H1 (cell line): ENCODE measurements around the gene TSPAN3. TPM values are rescaled to one million over a fixed set of nuclear protein-coding genes. Genes with fewer than 3 reads are reported as not detected.

Experiments used
- CTCF ChIA-PET: fragments of 300-600 bp; sonication (Branson Sonifier 250); formaldehyde crosslinking; loops from one replicate; lab custom pipeline; 2021; ENCODE audit not compliant: partially characterized antibody; lab: Charles Lee
- POLR2A ChIA-PET: fragments of 300-600 bp; sonication (Branson Sonifier 250); formaldehyde crosslinking; loops from one replicate; lab custom pipeline; 2021; ENCODE audit warnings: inconsistent platforms; ENCODE audit not compliant: partially characterized antibody; lab: Charles Lee
- DNase-seq, 2 experiments: peaks; one replicate each; pipeline versions ENCODE4 v3.0.0 to v3.0.0-alpha.2; 2010 to 2022; ENCODE audit warnings: low spot score in 2 of 2, low read depth in 1 of 2, mixed read lengths in 1 of 2
- FAIRE-seq: peaks from 2 replicates; lab custom pipeline; 2011; peaks lifted over from hg19 to GRCh38; lab: Jason Lieb, UNC
- H2AFZ ChIP-seq: 2 replicates; pipeline ENCODE4 v1.8.1; 2012; ENCODE audit warnings: low read length, inconsistent platforms
- H2AK5ac ChIP-seq: 2 replicates; pipeline ENCODE4 v1.6.1; 2013; ENCODE audit warnings: low read depth, low read length
- H2BK120ac ChIP-seq: replicated peaks from 2 replicates; pipeline ENCODE3; 2013; ENCODE audit warnings: low read depth, low read length, inconsistent platforms
- H2BK12ac ChIP-seq: 2 replicates; pipeline ENCODE4 v1.6.1; 2013; ENCODE audit warnings: low read depth, low read length
- H2BK15ac ChIP-seq: 2 replicates; pipeline ENCODE4 v1.6.1; 2013; ENCODE audit warnings: low read length
- H2BK20ac ChIP-seq: 2 replicates; pipeline ENCODE4 v1.6.1; 2013; ENCODE audit warnings: low read length
- H2BK5ac ChIP-seq: 2 replicates; pipeline ENCODE4 v1.6.1; 2013; ENCODE audit warnings: low read depth, low read length
- H3K14ac ChIP-seq: 2 replicates; pipeline ENCODE4 v1.6.1; 2013; ENCODE audit warnings: inconsistent platforms; ENCODE audit not compliant: insufficient read length
- H3K18ac ChIP-seq: 2 replicates; pipeline ENCODE4 v1.6.1; 2013; ENCODE audit warnings: low read length; ENCODE audit errors: extremely low read depth
- H3K23ac ChIP-seq: 2 replicates; pipeline ENCODE4 v1.6.1; 2013; ENCODE audit warnings: inconsistent platforms; ENCODE audit not compliant: insufficient read length
- H3K23me2 ChIP-seq: 2 replicates; pipeline ENCODE4 v1.6.1; 2013; ENCODE audit warnings: low read depth, low read length
- H3K27ac ChIP-seq: 2 replicates; pipeline ENCODE4 v1.6.1; 2011; ENCODE audit warnings: low read depth, low read length, inconsistent platforms
- H3K27me3 ChIP-seq, 4 experiments: replicated peaks in 1 of 4; 1 replicate in 1 of 4; 2 replicates in 3 of 4; pipeline versions ENCODE4 v1.6.1 to v1.8.1; 2011 to 2013; ENCODE audit warnings: low read length in 3 of 4, mild to moderate bottlenecking in 3 of 4, inconsistent platforms in 2 of 4, mixed read lengths in 2 of 4, moderate library complexity in 1 of 4; ENCODE audit not compliant: control insufficient read depth in 3 of 4, insufficient read depth in 3 of 4; ENCODE audit errors: extremely low read depth in 1 of 4
- H3K36me3 ChIP-seq, 4 experiments: 2 replicates each; pipeline versions ENCODE4 v1.6.1 to v1.8.1; 2011 to 2013; ENCODE audit warnings: mild to moderate bottlenecking in 4 of 4, low read length in 3 of 4, moderate library complexity in 2 of 4, control low read depth in 1 of 4, inconsistent platforms in 1 of 4; ENCODE audit not compliant: insufficient read depth in 4 of 4, control insufficient read depth in 2 of 4
- H3K4ac ChIP-seq: replicated peaks from 2 replicates; pipeline ENCODE3; 2013; ENCODE audit warnings: low read length, low read depth, mixed read lengths, inconsistent platforms; ENCODE audit not compliant: insufficient read length
- H3K4me1 ChIP-seq, 4 experiments: replicated peaks in 1 of 4; 1 replicate in 1 of 4; 2 replicates in 3 of 4; pipeline versions ENCODE4 v1.6.1 to v1.8.1; 2011 to 2013; ENCODE audit warnings: low read length in 3 of 4, inconsistent platforms in 2 of 4, mixed read lengths in 1 of 4; ENCODE audit not compliant: insufficient read depth in 4 of 4, control insufficient read depth in 3 of 4
- H3K4me2 ChIP-seq, 2 experiments: 2 replicates each; pipeline versions ENCODE4 v1.6.1 to v1.8.1; 2011 to 2013; ENCODE audit warnings: low read depth in 2 of 2, low read length in 2 of 2, control low read depth in 1 of 2, inconsistent platforms in 1 of 2, mild to moderate bottlenecking in 1 of 2; ENCODE audit not compliant: insufficient read depth in 1 of 2
- H3K4me3 ChIP-seq, 4 experiments: fragments of 200-600, 300-600 bp in 1 of 4; sonication (generic), shearing (Covaris generic), sonication (Bioruptor Twin) in 1 of 4; 2 replicates each; pipeline versions ENCODE4 v1.5.1 to v1.8.1; 2011 to 2016; ENCODE audit warnings: low read length in 4 of 4, low read depth in 3 of 4, control low read depth in 2 of 4, inconsistent platforms in 2 of 4, mild to moderate bottlenecking in 2 of 4, mixed read lengths in 1 of 4, moderate library complexity in 1 of 4; ENCODE audit not compliant: insufficient read depth in 2 of 4; ENCODE audit errors: extremely low read depth in 1 of 4
- H3K56ac ChIP-seq: replicated peaks from 2 replicates; pipeline ENCODE3; 2013; ENCODE audit warnings: low read depth, mild to moderate bottlenecking, mixed read lengths, low read length, inconsistent platforms; ENCODE audit not compliant: insufficient read length
- H3K79me1 ChIP-seq: 2 replicates; pipeline ENCODE4 v1.6.1; 2013; ENCODE audit warnings: low read depth, low read length, control low read depth
- H3K79me2 ChIP-seq, 2 experiments: 2 replicates each; pipeline versions ENCODE4 v1.6.1 to v1.8.1; 2012 to 2013; ENCODE audit warnings: low read length in 2 of 2, mild to moderate bottlenecking in 2 of 2, inconsistent platforms in 1 of 2; ENCODE audit not compliant: insufficient read depth in 2 of 2, control insufficient read depth in 1 of 2
- H3K9ac ChIP-seq, 4 experiments: replicated peaks in 1 of 4; 1 replicate in 1 of 4; 2 replicates in 3 of 4; pipeline versions ENCODE4 v1.6.1 to v1.8.1; 2011 to 2013; ENCODE audit warnings: low read depth in 3 of 4, low read length in 3 of 4, control low read depth in 2 of 4, mild to moderate bottlenecking in 2 of 4, moderate library complexity in 2 of 4, inconsistent platforms in 1 of 4; ENCODE audit errors: extremely low read depth in 1 of 4
- H3K9me3 ChIP-seq, 2 experiments: 2 replicates each; pipeline versions ENCODE4 v1.6.1 to v1.8.1; 2012 to 2013; ENCODE audit warnings: mild to moderate bottlenecking in 2 of 2, moderate library complexity in 2 of 2, control low read depth in 1 of 2, inconsistent platforms in 1 of 2, low read depth in 1 of 2, low read length in 1 of 2, mixed read lengths in 1 of 2; ENCODE audit not compliant: insufficient read depth in 2 of 2
- H4K20me1 ChIP-seq, 2 experiments: replicated peaks in 1 of 2; 2 replicates each; pipeline versions ENCODE3 to v1.8.1; 2011 to 2013; ENCODE audit warnings: inconsistent platforms in 2 of 2, low read length in 2 of 2, mild to moderate bottlenecking in 1 of 2; ENCODE audit not compliant: insufficient read depth in 2 of 2, control insufficient read depth in 1 of 2
- H4K5ac ChIP-seq: 2 replicates; pipeline ENCODE4 v1.6.1; 2013; ENCODE audit warnings: low read length, low read depth, mixed read lengths, inconsistent platforms; ENCODE audit not compliant: insufficient read length
- H4K8ac ChIP-seq: 2 replicates; pipeline ENCODE4 v1.8.0; 2013; ENCODE audit warnings: mild to moderate bottlenecking, moderate library complexity, low read length, inconsistent platforms; ENCODE audit not compliant: insufficient read depth; ENCODE audit errors: extremely low read depth
- H4K91ac ChIP-seq: replicated peaks from 2 replicates; pipeline ENCODE3; 2013; ENCODE audit warnings: low read length, mixed read lengths, inconsistent platforms; ENCODE audit not compliant: insufficient read length
- ASH2L ChIP-seq: fragments of 200-600, 300-600 bp; sonication (generic); IDR thresholded peaks from one replicate; pipeline ENCODE4 v1.7.1; 2017; ENCODE audit warnings: low read length
- CBX5 ChIP-seq: fragments of 300-800, 300-1000 bp; sonication (generic); IDR thresholded peaks from 2 replicates; pipeline ENCODE4 v1.7.1; 2016; ENCODE audit warnings: antibody characterized with exemption, low read length, low read depth
- MAFK ChIP-seq: IDR thresholded peaks from 2 replicates; pipeline ENCODE4 v1.6.1; 2012; ENCODE audit warnings: low read depth, mild to moderate bottlenecking, improper control_type of control experiment, low read length
- NANOG ChIP-seq: IDR thresholded peaks from 2 replicates; pipeline ENCODE4 v1.6.1; 2011; ENCODE audit warnings: low read length, low read depth, mild to moderate bottlenecking, inconsistent platforms; ENCODE audit not compliant: insufficient read depth, poor library complexity, severe bottlenecking
- SP1 ChIP-seq: IDR thresholded peaks from 2 replicates; pipeline ENCODE4 v1.6.1; 2011; ENCODE audit warnings: low read depth, low read length
- SP4 ChIP-seq: IDR thresholded peaks from 2 replicates; pipeline ENCODE4 v1.6.1; 2012; ENCODE audit warnings: low read length, inconsistent platforms
- TAF1 ChIP-seq: IDR thresholded peaks from 2 replicates; pipeline ENCODE4 v1.6.1; 2011; ENCODE audit warnings: mild to moderate bottlenecking, low read depth, low read length
- WGBS, 2 experiments: shearing (Covaris generic) in 1 of 2; methylation state at CpG; one replicate each; pipeline versions ENCODE4 v1.1.6 to v1.1.7; 2013 to 2015; ENCODE audit warnings: low lambda C conversion rate in 2 of 2, mixed read lengths in 2 of 2, inconsistent platforms in 1 of 2, low coverage in 1 of 2, missing lambda C conversion rate in 1 of 2; ENCODE audit not compliant: insufficient replicate concordance in 2 of 2, insufficient coverage in 1 of 2, insufficient read length in 1 of 2; ENCODE audit errors: extremely low coverage in 1 of 2, missing lambda C conversion rate in 1 of 2; 5-methylcytosine and 5-hydroxymethylcytosine counted together
- polyA plus RNA-seq, 7 experiments: library from polyadenylated mRNA; depleted of rRNA in 3 of 7; stranded (reverse) in 5 of 7; unstranded in 2 of 7; fragments of >200 nt in 5 of 7; fragments of 200-250 nt in 2 of 7; gene quantifications; 1 replicate in 5 of 7; 2 replicates in 1 of 7; 4 replicates in 1 of 7; pipeline versions ENCODE4 v1.2.1 to v1.2.3, GENCODE V29; 2011 to 2013; ENCODE audit warnings: missing spikeins in 2 of 7, mixed read lengths in 2 of 7
- total RNA-seq: library from RNA; stranded (reverse); fragmentation: NEBNext Ultra II Directional; extraction: Animal tissue kit (Norgen Biotek cat#: 25700); gene quantifications from 2 replicates; pipeline ENCODE4 v1.2.1, GENCODE V29; 2021

The TSPAN3 gene
- total and polyA plus RNA-seq, 2 of the 8 experiments (the other 6 are each of a cell fraction or from before 2014, with no cell fraction given), result 107 to 238 TPM

- Histone ChIP-seq H2AFZ (no peak overlapping the region), H2AK5ac (no peak overlapping the region), H2BK5ac (no peak overlapping the region), H2BK120ac (no peak overlapping the region), H4K91ac (no peak overlapping the region), H3K23me2 (peaks cover 5% of the 10 kb centered on the region; the same call in 1 of the 2 replicates), H3K79me1 (no peaks in the 10 kb centered on the region), H4K20me1 (no peaks in the 10 kb centered on the region), H3K9me3 (no peaks in the 10 kb centered on the region), H3K4me3 (no peak overlapping the region), H3K27me3 (no peaks in the 10 kb centered on the region), H3K23ac (no peak overlapping the region), H3K4me1 (no peaks in the 10 kb centered on the region), H3K4ac (no peak overlapping the region), H3K36me3 (no peaks in the 10 kb centered on the region), H3K14ac (no peak overlapping the region), H2BK12ac (no peak overlapping the region), H3K27ac (no peak overlapping the region), H3K79me2 (no peaks in the 10 kb centered on the region), H2BK15ac (no peak overlapping the region), H4K8ac (no peak overlapping the region), H4K5ac (no peak overlapping the region), H3K4me2 (no peak overlapping the region), H3K9ac (no peak overlapping the region), H3K18ac (no peak overlapping the region), H2BK20ac (no peak overlapping the region), H3K56ac (no peak overlapping the region)
- POLR2A ChIA-PET, result no interaction called here
- WGBS, 2 experiments, result 87% methylated on average over 6 of the region's 6 CpGs; no CpG with 5 or more reads in 1 of the 2 experiments
- no peak for FAIRE-seq
- no peak for DNase-seq
- CTCF ChIA-PET, result interaction anchor here (1.1 to 1.5 kb wide), 2 partner anchors 18 to 541 kb away, joined by 4 read pairs; no protein-coding TSS in a partner anchor
- no peak for TF ChIP-seq ASH2L
- no peak for TF ChIP-seq MAFK
- TF ChIP-seq TAF1, result no peak
- TF ChIP-seq SP4, result no peak
- no peak for TF ChIP-seq SP1
- TF ChIP-seq NANOG, result no peak
- no peak for TF ChIP-seq CBX5
Measured at GRCh38 chr15:77009176-77009575, 61.7 kb downstream of the TSPAN3 start.
